NCI-H2227 treated with DMSO at 0.1 percent for 48 hours (cell line): ENCODE data around the gene FCGR1A.
A peak's percentile ranks its signal among the peaks of the same experiment; 100 is the strongest.
"Not testable (repeated sequence)": the region's sequence is repeated elsewhere in the genome, so short reads cannot be mapped to it uniquely, and the experiment has no call there.

ENCODE experiments used
- DNase-seq: peaks from one replicate; lab custom pipeline; 2025; lab: John Stamatoyannopoulos, UW

The FCGR1A gene

GRCh38 chr1:149782600-149782999 lies at the start of gene FCGR1A:
TSS of gene FCGR1A (plus strand) at chr1:149782694. CDS start at chr1:149782744, 50 bp downstream.
- not testable (repeated sequence) for DNase-seq

- not testable (repeated sequence) for DNase-seq
Observed at GRCh38 chr1:149732781-149733180, 49.7 kb upstream of the FCGR1A start.

GRCh38 chr1:149734692-149735091 lies 47.8 kb upstream of the FCGR1A start:
- DNase-seq: not testable (repeated sequence)

GRCh38 chr1:149740148-149740581 lies 42.3 kb upstream of the FCGR1A start:
- peak; percentile 51 for DNase-seq

- DNase-seq: not testable (repeated sequence)
Observed at GRCh38 chr1:149740590-149741230, 41.8 kb upstream of the FCGR1A start.

GRCh38 chr1:149741914-149742313 lies 40.6 kb upstream of the FCGR1A start:
- not testable (repeated sequence) for DNase-seq

- not testable (repeated sequence) for DNase-seq
Observed at GRCh38 chr1:149746463-149747356, 35.8 kb upstream of the FCGR1A start.

GRCh38 chr1:149747359-149748143 lies 34.9 kb upstream of the FCGR1A start:
- DNase-seq: not testable (repeated sequence)

- DNase-seq: not testable (repeated sequence)
Observed at GRCh38 chr1:149748144-149748500, 34.4 kb upstream of the FCGR1A start.

GRCh38 chr1:149750562-149750961 lies 31.9 kb upstream of the FCGR1A start:
- not testable (repeated sequence) for DNase-seq

GRCh38 chr1:149752186-149752585 lies 30.3 kb upstream of the FCGR1A start:
- DNase-seq: not testable (repeated sequence)

GRCh38 chr1:149753466-149753865 lies 29.0 kb upstream of the FCGR1A start:
- not testable (repeated sequence) for DNase-seq

GRCh38 chr1:149755294-149755693 lies 27.2 kb upstream of the FCGR1A start:
- not testable (repeated sequence) for DNase-seq

- DNase-seq: not testable (repeated sequence)
Observed at GRCh38 chr1:149762294-149762693, 20.2 kb upstream of the FCGR1A start.

- not testable (repeated sequence) for DNase-seq
Observed at GRCh38 chr1:149764087-149764800, 18.2 kb upstream of the FCGR1A start.

GRCh38 chr1:149766241-149766640 lies 16.3 kb upstream of the FCGR1A start:
- not testable (repeated sequence) for DNase-seq

GRCh38 chr1:149769216-149769615 lies 13.3 kb upstream of the FCGR1A start:
- not testable (repeated sequence) for DNase-seq

- DNase-seq: not testable (repeated sequence)
Observed at GRCh38 chr1:149770661-149771060, 11.8 kb upstream of the FCGR1A start.

- DNase-seq: not testable (repeated sequence)
Observed at GRCh38 chr1:149771653-149772425, 10.7 kb upstream of the FCGR1A start.

- DNase-seq: not testable (repeated sequence)
Observed at GRCh38 chr1:149775510-149776147, 6.9 kb upstream of the FCGR1A start.
